ENCODE measurements around the gene SETD1B.

The SETD1B gene

DNA sequence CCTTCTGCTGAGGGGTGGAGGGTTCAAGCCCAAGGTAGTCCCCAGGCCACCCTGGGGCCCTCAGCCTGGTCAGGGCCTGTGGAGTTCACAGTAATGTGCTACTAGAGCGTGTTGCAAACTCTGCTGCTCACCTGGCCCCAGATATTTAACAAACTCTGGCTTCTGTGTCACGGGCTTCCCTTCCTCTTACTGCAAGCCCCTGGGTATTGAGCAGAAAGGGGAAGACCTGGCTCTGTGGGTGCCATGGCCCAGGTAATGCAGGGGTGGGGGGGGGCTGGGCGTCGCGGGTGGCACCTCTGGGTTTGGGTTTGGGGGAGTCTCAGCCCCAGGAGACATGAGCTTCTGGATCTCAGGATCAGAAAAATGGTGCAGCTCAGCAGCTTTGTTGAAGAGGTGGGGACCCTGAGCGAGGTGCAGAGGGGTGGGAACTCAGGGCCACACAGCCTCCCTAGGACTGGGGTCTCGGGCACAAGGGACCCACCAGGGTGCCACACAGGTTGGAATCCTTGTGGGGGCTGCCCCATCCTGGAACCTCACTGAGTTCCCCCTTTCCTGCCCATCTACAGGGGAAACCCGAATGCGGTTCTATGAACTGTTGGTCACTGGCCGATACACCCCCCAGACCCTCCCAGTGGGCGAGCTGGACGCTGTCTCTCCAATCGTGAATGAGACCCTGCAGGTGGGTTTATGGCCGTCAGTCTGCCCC lies 4.0 kb downstream of the SETD1B start:
- no peak for DNase-seq (ENCODE audit: low read depth in 2 of 2)

DNA sequence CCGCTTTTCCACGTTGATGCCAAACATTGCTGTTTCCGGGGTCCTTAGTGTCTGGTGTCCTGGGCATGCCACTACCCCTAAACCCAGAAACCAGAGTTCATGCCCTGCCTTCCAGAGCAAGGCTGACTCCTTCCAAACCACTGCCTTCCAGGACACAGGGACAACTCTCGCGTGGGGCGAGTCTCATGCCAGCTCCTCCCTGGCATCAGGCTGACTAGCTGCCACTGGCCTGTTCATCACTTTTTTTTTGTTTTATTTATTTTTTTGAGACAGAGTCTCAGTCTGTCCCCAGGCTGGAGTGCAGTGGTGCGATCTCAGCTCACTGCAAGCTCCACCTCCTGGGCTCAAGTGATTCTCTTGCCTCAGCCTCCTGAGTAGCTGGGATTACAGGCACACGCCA lies 4.8 kb downstream of the SETD1B start:
- no peak for DNase-seq (ENCODE audit: low read depth in 2 of 2)

GRCh38 chr12:121809712-121810116 lies 5.9 kb downstream of the SETD1B start:
- DNase-seq (ENCODE audit: low read depth in 2 of 2): no peak

- no peak for DNase-seq (ENCODE audit: low read depth in 2 of 2)
Observed at GRCh38 chr12:121810234-121810817, 6.5 kb downstream of the SETD1B start.

DNA sequence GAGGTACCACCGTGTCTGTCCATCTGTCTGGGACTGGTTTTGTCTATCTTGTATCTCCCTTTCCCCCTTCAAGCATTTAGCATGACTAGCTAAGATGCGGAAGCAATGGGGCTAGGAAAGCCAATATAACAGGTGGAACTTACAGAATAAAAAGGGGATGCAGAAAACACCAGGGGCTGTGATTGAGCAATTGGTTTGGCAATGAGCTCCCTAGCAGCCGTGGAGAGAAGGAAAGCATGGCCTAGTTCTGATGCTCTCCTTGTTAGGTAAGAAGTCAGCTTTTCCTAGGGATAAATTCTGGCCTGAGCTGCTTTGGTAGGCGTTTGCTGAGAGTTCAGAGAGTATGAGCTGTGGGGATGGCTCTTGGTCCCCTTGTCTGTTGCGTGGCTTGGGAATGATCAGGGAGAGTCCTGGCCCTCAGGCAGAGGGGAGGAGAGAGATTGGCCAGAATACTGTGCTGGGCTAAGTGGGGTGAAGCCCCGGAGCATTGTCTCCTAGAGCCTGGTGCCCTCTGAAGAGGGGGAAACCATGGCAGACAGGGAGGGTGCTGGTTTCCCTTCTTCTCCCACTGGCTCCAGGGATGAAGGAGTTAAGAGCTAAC lies 7.1 kb downstream of the SETD1B start:
- no peak for DNase-seq (ENCODE audit: low read depth in 2 of 2)

- DNase-seq (ENCODE audit: low read depth in 2 of 2): peak in 1 of 2 experiments; percentile 59
Observed at GRCh38 chr12:121811434-121812319, 7.9 kb downstream of the SETD1B start.

DNA sequence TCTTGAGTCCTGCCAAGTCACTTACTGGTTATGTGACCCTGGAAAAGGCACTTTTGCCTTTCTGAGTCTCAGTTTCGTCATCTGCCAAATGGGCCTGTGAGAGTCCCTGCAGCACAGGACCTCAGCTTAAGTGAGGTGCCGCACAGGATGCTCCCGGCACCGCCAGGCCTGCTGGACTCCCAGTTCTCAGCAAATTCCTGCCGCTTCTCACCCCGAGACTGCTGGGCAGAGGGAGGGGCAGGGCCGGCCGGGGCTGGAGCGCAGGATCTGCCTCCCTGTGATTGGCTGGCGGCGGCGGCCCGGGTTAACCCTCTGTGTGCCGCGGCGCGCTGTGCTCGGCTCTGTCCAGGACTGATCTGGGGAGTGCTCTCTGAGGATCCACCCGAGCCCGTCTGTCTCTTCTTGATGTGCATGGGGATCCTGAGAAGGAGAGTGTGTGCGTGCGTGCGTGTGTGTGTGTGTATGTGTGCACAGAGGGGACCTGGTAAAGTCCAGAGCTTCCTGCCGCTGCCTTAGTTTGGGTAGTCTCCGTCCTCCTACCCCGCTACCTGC lies 8.6 kb downstream of the SETD1B start:
- peak in 1 of 2 experiments; percentile 43 for DNase-seq (ENCODE audit: low read depth in 2 of 2)

DNA sequence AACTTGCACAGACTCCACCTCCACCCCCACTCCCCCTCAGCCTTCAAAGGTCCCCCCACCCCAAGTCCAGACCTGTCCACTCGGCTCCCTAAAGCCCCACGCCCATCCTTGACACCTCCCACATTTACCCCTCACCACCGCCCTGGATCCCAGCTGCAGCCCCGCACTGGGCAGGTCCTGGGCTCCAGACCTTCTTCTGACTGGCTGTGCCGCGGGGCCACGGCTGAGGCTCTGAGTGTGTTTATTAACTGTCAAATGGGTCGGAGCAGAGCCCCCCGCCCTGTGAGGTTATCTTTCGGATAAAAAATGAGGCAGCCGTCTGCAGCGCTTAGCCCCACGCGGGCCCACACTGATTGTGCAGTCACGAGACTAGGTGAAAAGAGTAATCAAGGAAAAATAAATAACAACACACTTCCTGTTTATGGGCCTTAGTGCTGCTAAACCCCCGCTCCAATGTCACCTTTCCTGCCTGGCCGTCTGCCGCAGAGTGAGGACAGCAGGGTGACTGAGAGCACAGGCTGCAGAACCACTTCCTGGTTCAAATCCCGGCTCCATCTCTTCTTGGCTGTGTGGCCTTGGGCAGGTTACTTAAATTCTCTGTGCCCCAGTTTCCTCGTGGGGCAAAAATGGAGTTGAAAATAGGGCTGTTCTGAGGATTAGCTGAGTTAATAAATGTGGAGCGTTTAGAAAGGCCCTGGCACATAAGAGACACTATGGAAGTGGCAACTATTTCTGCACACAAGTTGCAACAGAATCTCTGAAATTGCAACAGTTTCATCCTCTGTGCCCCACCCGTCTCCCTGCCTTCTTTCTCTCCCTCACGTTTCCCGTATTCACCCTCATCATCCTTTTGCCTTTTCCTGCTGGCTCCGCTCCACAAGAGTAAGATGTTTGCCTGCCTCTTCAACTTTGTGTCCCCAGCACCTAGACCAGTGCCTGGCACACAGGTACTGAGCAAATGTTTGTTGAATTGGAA lies 9.4 kb downstream of the SETD1B start:
- no peak for DNase-seq (ENCODE audit: low read depth in 2 of 2)

DNA sequence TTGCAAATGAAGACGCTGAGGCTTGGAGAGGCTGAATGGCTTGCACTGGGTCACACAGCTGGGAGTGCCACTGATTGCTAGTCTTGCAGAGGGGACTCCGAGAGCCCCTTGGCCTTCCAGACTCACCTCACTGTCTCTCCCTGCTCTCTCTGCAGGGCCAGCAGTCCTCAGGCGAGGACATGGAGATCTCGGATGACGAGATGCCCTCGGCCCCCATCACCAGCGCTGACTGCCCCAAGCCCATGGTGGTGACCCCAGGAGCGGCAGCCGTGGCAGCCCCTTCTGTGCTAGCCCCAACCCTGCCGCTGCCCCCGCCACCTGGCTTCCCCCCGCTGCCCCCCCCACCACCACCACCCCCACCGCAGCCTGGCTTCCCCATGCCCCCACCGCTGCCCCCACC lies 10.1 kb downstream of the SETD1B start:
- no peak for DNase-seq (ENCODE audit: low read depth in 2 of 2)

- DNase-seq (ENCODE audit: low read depth in 2 of 2): no peak
Observed at GRCh38 chr12:121814429-121815119, 10.8 kb downstream of the SETD1B start.

DNA sequence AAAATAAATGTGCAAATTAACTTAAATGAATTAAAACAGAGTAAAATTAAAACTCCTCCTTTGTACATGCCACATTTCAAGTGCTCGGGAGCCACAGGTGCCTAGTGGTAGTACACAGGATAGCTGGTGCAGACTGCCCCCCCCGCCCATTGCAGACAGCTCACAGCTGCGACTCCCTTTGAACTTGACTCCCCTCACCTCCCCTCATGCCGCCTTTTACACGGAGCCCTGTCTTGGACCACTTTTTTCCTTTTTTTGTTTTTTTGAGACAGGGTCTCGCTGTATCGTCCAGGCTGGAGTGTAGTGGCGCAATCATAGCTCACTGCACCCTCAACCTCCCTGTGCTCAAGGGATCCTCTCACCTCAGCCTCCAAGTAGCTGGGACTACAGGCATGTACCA lies 11.5 kb downstream of the SETD1B start:
- no peak for DNase-seq (ENCODE audit: low read depth in 2 of 2)

- DNase-seq (ENCODE audit: low read depth in 2 of 2): no peak
Observed at GRCh38 chr12:121816925-121817647, 13.3 kb downstream of the SETD1B start.

- no peak for DNase-seq (ENCODE audit: low read depth in 2 of 2)
Observed at GRCh38 chr12:121817648-121818043, 13.8 kb downstream of the SETD1B start.

DNA sequence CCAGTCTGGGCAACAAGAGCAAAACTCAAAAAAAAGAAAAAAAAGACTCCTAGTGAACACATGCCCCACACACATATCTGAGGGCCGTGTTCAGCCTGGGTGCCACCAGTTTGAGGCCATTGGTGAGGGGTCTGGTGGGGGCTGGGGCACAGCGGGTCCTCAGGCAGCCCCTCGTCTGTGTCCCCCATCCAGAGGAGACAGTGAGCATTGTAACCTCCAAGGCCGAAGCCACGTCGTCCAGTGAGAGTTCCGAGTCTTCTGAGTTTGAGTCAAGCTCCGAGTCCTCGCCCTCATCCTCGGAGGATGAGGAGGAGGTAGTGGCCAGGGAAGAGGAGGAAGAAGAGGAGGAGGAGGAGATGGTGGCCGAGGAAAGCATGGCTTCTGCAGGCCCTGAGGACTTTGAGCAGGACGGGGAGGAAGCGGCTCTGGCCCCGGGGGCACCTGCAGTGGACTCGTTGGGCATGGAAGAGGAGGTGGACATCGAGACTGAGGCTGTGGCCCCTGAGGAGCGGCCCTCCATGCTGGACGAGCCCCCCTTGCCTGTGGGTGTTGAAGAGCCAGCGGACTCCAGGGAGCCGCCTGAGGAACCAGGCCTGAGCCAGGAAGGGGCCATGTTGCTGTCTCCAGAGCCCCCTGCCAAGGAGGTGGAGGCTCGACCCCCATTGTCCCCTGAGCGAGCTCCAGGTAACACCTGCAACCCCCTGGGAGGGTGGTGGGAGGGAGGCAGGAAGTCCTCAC lies 15.6 kb downstream of the SETD1B start:
- DNase-seq (ENCODE audit: low read depth in 2 of 2): no peak

DNA sequence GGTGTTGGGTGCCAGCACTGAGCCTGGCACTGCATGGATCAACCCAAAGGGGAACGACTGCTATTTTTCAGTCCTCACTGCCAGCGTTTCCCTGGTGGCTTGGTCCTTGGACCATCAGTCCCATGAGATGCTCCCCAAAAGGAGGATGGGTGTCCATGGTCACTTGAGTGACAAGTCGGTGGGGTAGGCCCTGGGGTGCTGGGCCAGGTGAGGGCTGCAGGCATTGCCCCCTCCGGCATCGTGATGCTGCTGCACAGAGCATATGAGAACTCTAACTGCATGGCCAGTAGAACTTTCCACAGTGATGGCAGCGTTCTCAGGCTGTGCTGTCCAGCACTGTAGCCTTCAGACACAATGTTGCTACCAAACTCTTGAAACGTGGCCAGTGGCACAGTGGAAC lies 16.2 kb downstream of the SETD1B start:
- DNase-seq (ENCODE audit: low read depth in 2 of 2): no peak

- no peak for DNase-seq (ENCODE audit: low read depth in 2 of 2)
Observed at GRCh38 chr12:121822393-121823100, 18.7 kb downstream of the SETD1B start.

DNA sequence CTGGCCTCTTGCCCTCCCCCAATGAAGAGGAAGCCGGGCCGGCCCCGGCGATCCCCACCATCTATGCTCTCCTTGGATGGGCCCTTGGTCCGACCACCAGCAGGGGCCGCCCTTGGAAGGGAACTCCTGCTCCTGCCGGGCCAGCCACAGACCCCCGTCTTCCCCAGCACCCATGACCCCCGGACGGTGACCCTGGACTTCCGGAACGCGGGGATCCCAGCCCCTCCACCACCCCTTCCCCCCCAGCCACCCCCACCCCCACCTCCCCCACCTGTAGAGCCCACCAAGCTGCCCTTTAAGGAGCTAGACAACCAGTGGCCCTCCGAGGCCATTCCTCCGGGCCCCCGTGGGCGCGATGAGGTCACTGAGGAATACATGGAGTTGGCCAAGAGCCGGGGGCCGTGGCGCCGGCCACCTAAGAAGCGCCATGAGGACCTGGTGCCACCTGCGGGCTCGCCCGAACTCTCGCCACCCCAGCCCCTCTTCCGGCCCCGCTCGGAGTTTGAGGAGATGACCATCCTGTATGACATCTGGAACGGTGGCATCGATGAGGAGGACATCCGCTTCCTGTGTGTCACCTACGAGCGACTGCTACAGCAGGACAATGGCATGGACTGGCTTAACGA lies 19.4 kb downstream of the SETD1B start:
- DNase-seq (ENCODE audit: low read depth in 2 of 2): no peak

- DNase-seq (ENCODE audit: low read depth in 2 of 2): no peak
Observed at GRCh38 chr12:121823727-121824115, 19.9 kb downstream of the SETD1B start.
